OCI-LY3 (cell line): Measurements from ENCODE around the gene FAM13A.

Experiments used
- H2AFZ ChIP-seq: fragments of 200-600, 300-600 bp; shearing (Covaris generic); 2 replicates; pipeline ENCODE4 v1.6.0; 2014; ENCODE audit warnings: antibody characterized with exemption, low read depth, low read length
- H3K27ac ChIP-seq: fragments of 200-600, 300-600 bp; sonication (generic); 2 replicates; pipeline ENCODE4 v1.5.1; 2014; ENCODE audit warnings: mild to moderate bottlenecking, low read length, moderate library complexity, mixed read lengths
- H3K27me3 ChIP-seq: fragments of 200-600, 300-600 bp; sonication (generic); 2 replicates; pipeline ENCODE4 v1.6.1; 2014; ENCODE audit warnings: low read depth, low read length, mixed read lengths
- H3K36me3 ChIP-seq: fragments of 200-600, 300-600 bp; sonication (generic); replicated peaks from 2 replicates; pipeline ENCODE3; 2014; ENCODE audit warnings: low read depth, low read length, mixed read lengths
- H3K4me1 ChIP-seq: fragments of 300-600, 200-600 bp; sonication (generic); 2 replicates; pipeline ENCODE4 v1.6.1; 2014; ENCODE audit warnings: low read length, mixed read lengths
- H3K4me2 ChIP-seq: fragments of 200-600, 300-600 bp; sonication (generic); 2 replicates; pipeline ENCODE4 v1.6.1; 2014; ENCODE audit warnings: low read length, mixed read lengths
- H3K4me3 ChIP-seq: fragments of 300-600, 200-600 bp; sonication (generic); 2 replicates; pipeline ENCODE4 v1.5.1; 2014; ENCODE audit warnings: antibody characterized with exemption, mild to moderate bottlenecking, low read length, moderate library complexity
- H3K79me2 ChIP-seq: fragments of 300-600, 200-600 bp; shearing (Covaris generic); 2 replicates; pipeline ENCODE4 v1.6.1; 2014; ENCODE audit warnings: mild to moderate bottlenecking, low read length, mixed read lengths
- H3K9ac ChIP-seq: fragments of 300-600, 200-600 bp; shearing (Covaris generic); 2 replicates; pipeline ENCODE4 v1.6.0; 2014; ENCODE audit warnings: mild to moderate bottlenecking, low read length, moderate library complexity
- H3K9me3 ChIP-seq: fragments of 200-600, 300-600 bp; shearing (Covaris generic); 2 replicates; pipeline ENCODE4 v1.6.1; 2014; ENCODE audit warnings: low read length, mixed read lengths; ENCODE audit not compliant: insufficient read depth
- H4K20me1 ChIP-seq: fragments of 200-600, 300-600 bp; sonication (generic); 2 replicates; pipeline ENCODE4 v1.6.1; 2016; ENCODE audit warnings: low read length, mixed read lengths; ENCODE audit not compliant: insufficient read depth
- EZH2phosphoT487 ChIP-seq: fragments of 200-600 bp; shearing (Covaris generic); IDR thresholded peaks from 2 replicates; pipeline ENCODE4 v1.6.1; 2018; ENCODE audit warnings: antibody characterized with exemption, mixed run types, low read depth
- TF ChIP-seq, protein P1 (sequence below): fragments of 200-600, 300-600 bp; sonication (generic); IDR thresholded peaks from 2 replicates; pipeline ENCODE4 v1.5.1; 2014; ENCODE audit warnings: antibody characterized with exemption, low read length, low read depth

The FAM13A gene

DNA sequence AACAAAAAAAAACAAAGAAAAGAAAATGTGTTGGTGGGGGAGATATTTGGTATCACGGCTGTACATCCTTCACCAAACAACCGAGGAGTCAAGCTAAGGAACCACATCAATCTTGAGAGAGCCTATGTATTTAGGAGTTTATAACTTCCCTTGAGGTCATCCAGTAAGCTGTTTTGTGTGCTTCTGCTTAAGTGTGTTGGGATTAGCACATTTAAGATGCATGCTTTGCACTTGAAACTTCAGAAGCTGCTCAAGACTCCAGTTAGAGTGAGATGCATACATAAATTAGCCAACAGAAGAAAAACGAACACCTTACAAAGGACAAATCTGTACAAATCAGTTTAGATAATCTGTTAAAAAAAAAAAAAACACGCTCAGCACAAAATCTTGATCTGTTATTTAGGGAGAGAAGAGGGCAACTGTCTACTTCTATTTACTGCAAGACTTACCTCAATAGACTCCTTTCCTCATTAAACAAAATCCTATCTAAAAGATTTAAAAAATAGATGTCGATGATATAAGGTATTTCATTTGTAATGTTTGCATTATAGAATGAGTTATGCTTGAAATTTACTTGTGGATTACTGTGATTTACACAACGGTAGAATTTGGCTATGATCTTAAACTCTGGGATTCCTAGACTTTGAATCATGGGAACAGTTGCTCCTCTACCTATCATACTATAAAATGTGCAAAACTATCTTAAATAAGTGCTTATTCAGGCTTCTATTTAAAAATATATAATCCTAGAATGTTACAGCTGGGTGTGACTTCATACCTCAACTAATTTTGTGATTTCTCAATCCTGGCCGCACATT, 305.5 kb downstream of the FAM13A start:
- TF ChIP-seq, protein P1, sequence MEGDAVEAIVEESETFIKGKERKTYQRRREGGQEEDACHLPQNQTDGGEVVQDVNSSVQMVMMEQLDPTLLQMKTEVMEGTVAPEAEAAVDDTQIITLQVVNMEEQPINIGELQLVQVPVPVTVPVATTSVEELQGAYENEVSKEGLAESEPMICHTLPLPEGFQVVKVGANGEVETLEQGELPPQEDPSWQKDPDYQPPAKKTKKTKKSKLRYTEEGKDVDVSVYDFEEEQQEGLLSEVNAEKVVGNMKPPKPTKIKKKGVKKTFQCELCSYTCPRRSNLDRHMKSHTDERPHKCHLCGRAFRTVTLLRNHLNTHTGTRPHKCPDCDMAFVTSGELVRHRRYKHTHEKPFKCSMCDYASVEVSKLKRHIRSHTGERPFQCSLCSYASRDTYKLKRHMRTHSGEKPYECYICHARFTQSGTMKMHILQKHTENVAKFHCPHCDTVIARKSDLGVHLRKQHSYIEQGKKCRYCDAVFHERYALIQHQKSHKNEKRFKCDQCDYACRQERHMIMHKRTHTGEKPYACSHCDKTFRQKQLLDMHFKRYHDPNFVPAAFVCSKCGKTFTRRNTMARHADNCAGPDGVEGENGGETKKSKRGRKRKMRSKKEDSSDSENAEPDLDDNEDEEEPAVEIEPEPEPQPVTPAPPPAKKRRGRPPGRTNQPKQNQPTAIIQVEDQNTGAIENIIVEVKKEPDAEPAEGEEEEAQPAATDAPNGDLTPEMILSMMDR: no peak
- TF ChIP-seq EZH2phosphoT487: no peak
- Histone ChIP-seq H2AFZ (no peak overlapping the region), H3K4me3 (no peak overlapping the region), H3K4me2 (peak overlapping the region; percentile 4; the same call in 1 of the 2 replicates), H3K27ac (no peak overlapping the region), H3K9me3 (no peaks in the 10 kb centered on the region), H3K27me3 (0 out of 2 replicates have a peak, but pooled peaks cover 6% of the 10 kb centered on the region), H3K79me2 (no peaks in the 10 kb centered on the region), H3K4me1 (peaks cover 28% of the 10 kb centered on the region), H3K36me3 (peaks cover 25% of the 10 kb centered on the region), H3K9ac (no peak overlapping the region), H4K20me1 (peaks cover 4% of the 10 kb centered on the region; the same call in 1 of the 2 replicates)

- Histone ChIP-seq H3K27me3 (0 out of 2 replicates have a peak, but pooled peaks cover 6% of the 10 kb centered on the region), H3K27ac (no peak overlapping the region), H4K20me1 (peaks cover 4% of the 10 kb centered on the region; the same call in 1 of the 2 replicates), H3K4me1 (peaks cover 28% of the 10 kb centered on the region), H3K79me2 (no peaks in the 10 kb centered on the region), H2AFZ (no peak overlapping the region), H3K9ac (no peak overlapping the region), H3K4me3 (no peak overlapping the region), H3K9me3 (no peaks in the 10 kb centered on the region), H3K4me2 (no peak overlapping the region), H3K36me3 (peaks cover 25% of the 10 kb centered on the region)
- TF ChIP-seq, protein P1: no peak
- TF ChIP-seq EZH2phosphoT487: no peak
These were observed 306.6 kb downstream of the FAM13A start for GRCh38 chr4:88750369-88750768.

GRCh38 chr4:88747351-88747750, 309.6 kb downstream of the FAM13A start:
- Histone ChIP-seq H3K4me3 (no peak overlapping the region), H4K20me1 (no peaks in the 10 kb centered on the region), H3K4me2 (no peak overlapping the region), H3K9ac (no peak overlapping the region), H3K9me3 (no peaks in the 10 kb centered on the region), H3K27me3 (no peaks in the 10 kb centered on the region), H3K36me3 (peaks cover 25% of the 10 kb centered on the region), H2AFZ (no peak overlapping the region), H3K79me2 (no peaks in the 10 kb centered on the region), H3K27ac (no peak overlapping the region), H3K4me1 (peaks cover 7% of the 10 kb centered on the region)
- no peak for TF ChIP-seq EZH2phosphoT487
- TF ChIP-seq, protein P1: no peak

- no peak overlapping the region for H3K4me2 ChIP-seq
- no peak overlapping the region for H2AFZ ChIP-seq
- no peak overlapping the region for H3K9ac ChIP-seq
- no peaks in the 10 kb centered on the region for H3K79me2 ChIP-seq
- H3K27me3 ChIP-seq: no peaks in the 10 kb centered on the region
- H3K27ac ChIP-seq: no peak overlapping the region
- no peak overlapping the region for H3K4me3 ChIP-seq
- H4K20me1 ChIP-seq: no peaks in the 10 kb centered on the region
- TF ChIP-seq EZH2phosphoT487: no peak
- TF ChIP-seq, protein P1: no peak
- no peaks in the 10 kb centered on the region for H3K4me1 ChIP-seq
- H3K9me3 ChIP-seq: no peaks in the 10 kb centered on the region
- H3K36me3 ChIP-seq: peaks cover 25% of the 10 kb centered on the region
These were observed 310.8 kb downstream of the FAM13A start for GRCh38 chr4:88746206-88746605.
